ENCODE measurements around the gene MYRIP.

MYRIP gene

DNA sequence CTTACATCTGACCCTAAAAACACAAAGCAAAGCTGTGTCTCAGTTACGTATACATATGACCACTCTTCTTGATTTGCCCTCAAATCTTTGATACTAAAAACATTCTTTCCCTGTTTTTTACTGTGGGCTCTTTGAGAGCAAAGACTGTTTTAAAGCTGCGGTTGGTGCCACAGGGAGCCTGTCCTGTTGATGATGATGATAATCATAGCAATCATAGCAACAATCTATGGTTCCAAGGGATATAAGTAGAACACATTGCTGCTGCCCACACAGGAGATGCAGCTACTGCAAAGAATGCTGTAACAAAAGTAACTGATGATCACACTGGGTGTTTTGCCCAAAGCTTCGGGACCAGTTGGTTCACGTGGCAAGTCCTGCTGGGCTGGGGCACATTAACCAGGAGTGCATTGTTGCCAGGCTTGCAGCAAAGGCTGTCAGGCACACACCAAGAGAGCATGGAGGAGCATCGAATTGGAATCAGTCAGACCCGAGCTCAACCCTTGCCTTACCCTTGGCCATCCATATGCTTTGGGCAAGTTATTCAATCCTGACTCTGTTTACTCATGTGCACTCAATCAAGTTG is 368.7 kb downstream of the MYRIP start:
- no peak overlapping the region for H3K27ac ChIP-seq
- TF ChIP-seq, protein P1, sequence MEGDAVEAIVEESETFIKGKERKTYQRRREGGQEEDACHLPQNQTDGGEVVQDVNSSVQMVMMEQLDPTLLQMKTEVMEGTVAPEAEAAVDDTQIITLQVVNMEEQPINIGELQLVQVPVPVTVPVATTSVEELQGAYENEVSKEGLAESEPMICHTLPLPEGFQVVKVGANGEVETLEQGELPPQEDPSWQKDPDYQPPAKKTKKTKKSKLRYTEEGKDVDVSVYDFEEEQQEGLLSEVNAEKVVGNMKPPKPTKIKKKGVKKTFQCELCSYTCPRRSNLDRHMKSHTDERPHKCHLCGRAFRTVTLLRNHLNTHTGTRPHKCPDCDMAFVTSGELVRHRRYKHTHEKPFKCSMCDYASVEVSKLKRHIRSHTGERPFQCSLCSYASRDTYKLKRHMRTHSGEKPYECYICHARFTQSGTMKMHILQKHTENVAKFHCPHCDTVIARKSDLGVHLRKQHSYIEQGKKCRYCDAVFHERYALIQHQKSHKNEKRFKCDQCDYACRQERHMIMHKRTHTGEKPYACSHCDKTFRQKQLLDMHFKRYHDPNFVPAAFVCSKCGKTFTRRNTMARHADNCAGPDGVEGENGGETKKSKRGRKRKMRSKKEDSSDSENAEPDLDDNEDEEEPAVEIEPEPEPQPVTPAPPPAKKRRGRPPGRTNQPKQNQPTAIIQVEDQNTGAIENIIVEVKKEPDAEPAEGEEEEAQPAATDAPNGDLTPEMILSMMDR (IDR thresholded peaks at IDR 0.05) = no peak
- no peak overlapping the region for H3K4me2 ChIP-seq (ENCODE audit: low read length)
- H3K4me1 ChIP-seq = no peaks in the 10 kb centered on the region
- no peaks in the 10 kb centered on the region for H3K9me3 ChIP-seq (ENCODE audit: control insufficient read depth, low read length)
- no peaks in the 10 kb centered on the region for H3K27me3 ChIP-seq (ENCODE audit: control insufficient read depth, insufficient read depth, low read length)
- no peak overlapping the region for H3K9ac ChIP-seq
- no peak overlapping the region for H3K4me3 ChIP-seq (ENCODE audit: low read depth, low read length)
- H2AFZ ChIP-seq = no peak overlapping the region
- H3K79me2 ChIP-seq = no peaks in the 10 kb centered on the region
- H3K36me3 ChIP-seq (ENCODE audit: control insufficient read depth, insufficient read depth, low read length) = no peaks in the 10 kb centered on the region

DNA sequence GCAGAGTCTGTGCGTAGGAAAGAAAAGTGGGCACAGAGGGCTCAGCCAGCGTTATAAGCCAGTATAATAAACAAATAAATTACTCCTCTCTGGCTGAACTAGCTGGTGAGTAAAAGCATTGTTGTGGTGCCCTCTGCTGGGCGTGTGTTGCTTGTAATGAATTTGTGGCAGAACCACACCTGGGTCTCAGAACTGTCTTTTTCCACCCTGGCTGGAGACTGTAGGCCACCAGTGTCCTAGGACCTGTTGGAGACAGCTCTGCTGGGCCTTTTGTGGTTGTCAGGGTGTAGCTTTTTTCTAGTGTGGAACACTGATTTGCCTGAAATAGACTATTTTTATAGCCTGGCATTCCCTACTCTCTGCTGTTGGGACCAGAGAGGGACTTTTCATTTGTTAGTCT is 369.6 kb downstream of the MYRIP start:
- no peak overlapping the region for H3K9ac ChIP-seq
- no peaks in the 10 kb centered on the region for H3K36me3 ChIP-seq (ENCODE audit: control insufficient read depth, insufficient read depth, low read length)

DNA sequence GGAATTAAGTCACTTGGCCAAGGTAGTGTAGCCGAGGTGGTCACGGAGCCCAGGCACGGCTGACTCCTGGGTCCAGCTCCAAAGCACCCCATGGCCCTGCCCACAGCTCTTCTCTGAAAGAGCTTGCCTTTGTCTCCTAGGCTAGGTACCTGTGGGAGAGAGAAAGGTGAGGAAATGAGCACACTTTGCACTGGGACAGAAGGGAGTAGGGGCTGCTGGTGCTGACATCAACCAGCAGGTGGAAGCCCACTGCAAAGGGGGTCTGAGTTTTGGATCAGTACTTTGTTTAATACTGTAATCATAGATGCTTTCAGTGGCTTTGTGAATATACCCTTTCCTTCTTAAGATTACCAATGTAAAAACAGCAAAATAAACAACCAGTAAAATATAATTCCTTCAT is 371.8 kb downstream of the MYRIP start:
- Histone ChIP-seq H3K36me3 (ENCODE audit: control insufficient read depth, insufficient read depth, low read length) (no peaks in the 10 kb centered on the region), H3K27ac (no peak overlapping the region)
- TF ChIP-seq, protein P1 (IDR thresholded peaks at IDR 0.05) = no peak

More for the DNA sequence above, 369.6 kb downstream of the MYRIP start:
- H3K4me2 ChIP-seq (ENCODE audit: low read length) = no peak overlapping the region
- TF ChIP-seq, protein P1 (IDR thresholded peaks at IDR 0.05) = peak; percentile 84
- no peak overlapping the region for H2AFZ ChIP-seq
- no peaks in the 10 kb centered on the region for H3K4me1 ChIP-seq
- H3K9me3 ChIP-seq (ENCODE audit: control insufficient read depth, low read length) = no peaks in the 10 kb centered on the region
- no peaks in the 10 kb centered on the region for H3K27me3 ChIP-seq (ENCODE audit: control insufficient read depth, insufficient read depth, low read length)
- H3K4me3 ChIP-seq (ENCODE audit: low read depth, low read length) = no peak overlapping the region
- H3K79me2 ChIP-seq = no peaks in the 10 kb centered on the region
- H3K27ac ChIP-seq = no peak overlapping the region

GRCh38 chr3:40185029-40185695 is 375.8 kb downstream of the MYRIP start:
- no peaks in the 10 kb centered on the region for H3K4me1 ChIP-seq

More for the DNA sequence above, 371.8 kb downstream of the MYRIP start:
- Histone ChIP-seq H3K9me3 (ENCODE audit: control insufficient read depth, low read length) (no peaks in the 10 kb centered on the region), H2AFZ (no peak overlapping the region), H3K4me3 (ENCODE audit: low read depth, low read length) (no peak overlapping the region), H3K9ac (no peak overlapping the region), H3K79me2 (no peaks in the 10 kb centered on the region), H3K27me3 (ENCODE audit: control insufficient read depth, insufficient read depth, low read length) (no peaks in the 10 kb centered on the region), H3K4me2 (ENCODE audit: low read length) (no peak overlapping the region), H3K4me1 (no peaks in the 10 kb centered on the region)

More at GRCh38 chr3:40185029-40185695, 375.8 kb downstream of the MYRIP start:
- Histone ChIP-seq H3K4me2 (ENCODE audit: low read length) (no peak overlapping the region), H3K27ac (no peak overlapping the region), H3K36me3 (ENCODE audit: control insufficient read depth, insufficient read depth, low read length) (no peaks in the 10 kb centered on the region), H3K79me2 (no peaks in the 10 kb centered on the region), H3K9me3 (ENCODE audit: control insufficient read depth, low read length) (no peaks in the 10 kb centered on the region), H2AFZ (no peak overlapping the region), H3K4me3 (ENCODE audit: low read depth, low read length) (no peak overlapping the region), H3K27me3 (ENCODE audit: control insufficient read depth, insufficient read depth, low read length) (no peaks in the 10 kb centered on the region), H3K9ac (no peak overlapping the region)
- TF ChIP-seq, protein P1 (IDR thresholded peaks at IDR 0.05) = no peak
